ENCODE data around the gene SEMA7A. TPM values are rescaled to one million over a fixed set of nuclear protein-coding genes. Genes with fewer than 3 reads are reported as not detected.

Gene SEMA7A
- total and polyA plus RNA-seq, 9 of the 15 experiments (the other 6 are each of a cell fraction or from before 2014, with no cell fraction given), result 0.04 to 8.2 (median 5.4) TPM; not detected in 1

DNA sequence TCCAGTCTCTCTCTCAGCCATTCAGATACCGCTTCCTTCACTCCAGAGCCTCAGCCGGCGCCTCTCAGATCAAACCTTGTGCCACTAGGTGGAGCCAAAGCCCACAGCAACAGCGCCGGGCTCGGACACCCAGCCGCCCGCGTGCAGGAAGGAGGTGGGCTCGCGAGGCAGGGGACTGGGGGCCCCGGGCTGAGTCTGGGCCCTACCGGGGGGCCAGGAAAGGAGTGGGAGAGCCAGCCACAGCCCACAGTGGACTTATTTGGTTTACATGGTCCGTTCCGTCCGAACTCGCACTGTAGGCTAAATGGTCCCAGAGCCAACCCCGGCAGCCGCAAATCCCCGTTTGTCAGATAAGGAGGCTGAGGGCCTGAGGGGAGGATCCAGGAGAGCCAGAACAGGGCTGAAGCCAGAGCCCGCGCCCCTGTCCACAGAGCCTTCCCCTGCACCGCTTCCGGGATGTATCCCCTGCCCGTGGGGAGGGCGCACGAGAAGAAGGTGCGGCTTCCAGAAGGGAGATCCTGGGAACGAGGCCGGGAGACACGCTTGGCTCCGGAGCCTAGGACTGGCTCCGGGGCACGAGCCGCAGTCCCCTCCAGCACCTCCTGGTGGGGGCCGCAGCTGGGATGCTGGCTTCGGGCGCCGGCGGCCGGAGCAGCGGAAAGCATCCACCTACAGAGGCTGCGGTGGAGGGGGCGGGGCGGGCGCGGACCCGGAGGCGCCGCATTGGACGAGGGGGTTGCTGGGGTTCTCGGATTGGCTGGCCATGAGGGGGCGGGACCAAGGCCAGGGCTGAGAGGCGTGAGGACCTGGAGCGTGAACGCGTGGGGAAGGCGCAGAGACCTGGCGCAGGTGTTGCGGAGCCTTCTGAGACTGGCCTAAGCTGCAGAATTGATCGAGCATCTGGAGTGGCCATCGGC lies 59.8 kb downstream of the SEMA7A start:
- peak overlapping the region; percentile 82 for H3K4me2 ChIP-seq (ENCODE audit: insufficient read depth, low read length)
- under 1% methylated on average over 42 of the region's 62 CpGs for WGBS (ENCODE audit: insufficient coverage, low coverage, missing lambda C conversion rate)
- no TSS peak for BruUV-seq (replicated peaks)
- peak overlapping the region; percentile 97 for H2AFZ ChIP-seq (ENCODE audit: low read depth, low read length)
- no peaks in the 10 kb centered on the region for H3K79me2 ChIP-seq (ENCODE audit: control insufficient read depth, insufficient read depth, low read length)
- intact Hi-C loops (cut with micrococcal nuclease), result loop anchor here (2.0 to 10.0 kb wide), 4 partner anchors 117 to 581 kb away; partner anchors contain the start of genes CLK3 and RPP25
- H3K9ac ChIP-seq (ENCODE audit: insufficient read depth in 1 of 2, low read depth in 2 of 2, low read length in 2 of 2), result peak overlapping the region; percentile 31 to 86; a peak in 3 of 4 replicates
- ATAC-seq (peak; percentile 99), FAIRE-seq (peak; percentile 89), DNase-seq (ENCODE audit: extremely low read depth in 1 of 4, low spot score in 3 of 4) (peak; percentile 95 to 100 (median 100))
- no peaks in the 10 kb centered on the region for H3K9me3 ChIP-seq (replicated peaks; ENCODE audit: control insufficient read depth, insufficient read depth, low read depth, low read length)
- peaks cover 16 to 20% of the 10 kb centered on the region in 2 experiments for H3K4me1 ChIP-seq (replicated peaks in 1 of 2; ENCODE audit: control insufficient read depth in 2 of 2, insufficient read depth in 2 of 2, low read length in 2 of 2)
- no peaks in the 10 kb centered on the region for H3K9me1 ChIP-seq (ENCODE audit: control insufficient read depth, insufficient read depth, low read length)
- CTCF ChIA-PET (ENCODE audit: low intra/inter-chr PET ratio), result interaction anchor here (0.5 to 3.4 kb wide), 13 partner anchors 8 to 427 kb away, joined by 3 to 32 read pairs (median 5); no protein-coding TSS in a partner anchor
- in situ Hi-C loops (cut with MboI), result no loop called here
- POLR2A ChIA-PET, result interaction anchor here (1.0 to 1.2 kb wide), 2 partner anchors 11 to 258 kb away, joined by 3 to 4 read pairs; no protein-coding TSS in a partner anchor
- peak overlapping the region; percentile 41 for H3K4me3 ChIP-seq
- H4K20me1 ChIP-seq (replicated peaks; ENCODE audit: control insufficient read depth, insufficient read depth, low read length), result 0 out of 2 replicates have a peak, but pooled peaks cover 3% of the 10 kb centered on the region
- no peaks in the 10 kb centered on the region for H3K36me3 ChIP-seq (ENCODE audit: control insufficient read depth, insufficient read depth, low read length)
- H3K27me3 ChIP-seq (ENCODE audit: control insufficient read depth in 2 of 2, insufficient read depth in 2 of 2, low read length in 2 of 2), result peaks cover 9 to 10% of the 10 kb centered on the region in 2 experiments; a peak in 3 of 5 replicates
- peak overlapping the region; percentile 12; the same call in 1 of the 3 replicates for H3K27ac ChIP-seq (ENCODE audit: extremely low read depth, low read depth, low read length)
- no peak for TF ChIP-seq ZNF561 (CRISPR knock-in tag; conservative IDR thresholded peaks at IDR 0.05)
- no peak for TF ChIP-seq PTBP1 (IDR thresholded peaks at IDR 0.05; ENCODE audit: low read depth, low read length)
- TF ChIP-seq POLR2AphosphoS2 (IDR thresholded peaks at IDR 0.05; ENCODE audit: low read length), result no peak
- TF ChIP-seq SRSF7 (optimal IDR thresholded peaks at IDR 0.05; ENCODE audit: low read depth, low read length), result no peak
- peak; percentile 72 for TF ChIP-seq NFYB (IDR thresholded peaks at IDR 0.05; ENCODE audit: extremely low read depth, insufficient read length)
- TF ChIP-seq, protein P1, sequence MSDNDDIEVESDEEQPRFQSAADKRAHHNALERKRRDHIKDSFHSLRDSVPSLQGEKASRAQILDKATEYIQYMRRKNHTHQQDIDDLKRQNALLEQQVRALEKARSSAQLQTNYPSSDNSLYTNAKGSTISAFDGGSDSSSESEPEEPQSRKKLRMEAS (CRISPR knock-in tag; IDR thresholded peaks at IDR 0.05), result peak; percentile 61; the same call in 1 of the 2 replicates
- TF ChIP-seq RBFOX2 (IDR thresholded peaks at IDR 0.05; ENCODE audit: low read depth, low read length), result peak; percentile 55
- no peak for TF ChIP-seq MAFK (IDR thresholded peaks at IDR 0.05; ENCODE audit: low read length)
- TF ChIP-seq TOE1 (IDR thresholded peaks at IDR 0.05; ENCODE audit: borderline replicate concordance), result no peak
- TF ChIP-seq TOE1 (CRISPR knock-in tag; IDR thresholded peaks at IDR 0.05; ENCODE audit: borderline replicate concordance, low read depth), result no peak
- TF ChIP-seq SMC3 (conservative IDR thresholded peaks at IDR 0.05; ENCODE audit: insufficient read depth, low read depth, low read length), result peak; percentile 85
- TF ChIP-seq, protein P2, sequence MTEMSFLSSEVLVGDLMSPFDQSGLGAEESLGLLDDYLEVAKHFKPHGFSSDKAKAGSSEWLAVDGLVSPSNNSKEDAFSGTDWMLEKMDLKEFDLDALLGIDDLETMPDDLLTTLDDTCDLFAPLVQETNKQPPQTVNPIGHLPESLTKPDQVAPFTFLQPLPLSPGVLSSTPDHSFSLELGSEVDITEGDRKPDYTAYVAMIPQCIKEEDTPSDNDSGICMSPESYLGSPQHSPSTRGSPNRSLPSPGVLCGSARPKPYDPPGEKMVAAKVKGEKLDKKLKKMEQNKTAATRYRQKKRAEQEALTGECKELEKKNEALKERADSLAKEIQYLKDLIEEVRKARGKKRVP (CRISPR knock-in tag; IDR thresholded peaks at IDR 0.05), result peak; percentile 24; the same call in 1 of the 2 replicates
- peak; percentile 52 for TF ChIP-seq EGR1 (conservative IDR thresholded peaks at IDR 0.05)
- no peak for TF ChIP-seq SMARCC2 (IDR thresholded peaks at IDR 0.05; ENCODE audit: low read depth)
- TF ChIP-seq, protein P3, sequence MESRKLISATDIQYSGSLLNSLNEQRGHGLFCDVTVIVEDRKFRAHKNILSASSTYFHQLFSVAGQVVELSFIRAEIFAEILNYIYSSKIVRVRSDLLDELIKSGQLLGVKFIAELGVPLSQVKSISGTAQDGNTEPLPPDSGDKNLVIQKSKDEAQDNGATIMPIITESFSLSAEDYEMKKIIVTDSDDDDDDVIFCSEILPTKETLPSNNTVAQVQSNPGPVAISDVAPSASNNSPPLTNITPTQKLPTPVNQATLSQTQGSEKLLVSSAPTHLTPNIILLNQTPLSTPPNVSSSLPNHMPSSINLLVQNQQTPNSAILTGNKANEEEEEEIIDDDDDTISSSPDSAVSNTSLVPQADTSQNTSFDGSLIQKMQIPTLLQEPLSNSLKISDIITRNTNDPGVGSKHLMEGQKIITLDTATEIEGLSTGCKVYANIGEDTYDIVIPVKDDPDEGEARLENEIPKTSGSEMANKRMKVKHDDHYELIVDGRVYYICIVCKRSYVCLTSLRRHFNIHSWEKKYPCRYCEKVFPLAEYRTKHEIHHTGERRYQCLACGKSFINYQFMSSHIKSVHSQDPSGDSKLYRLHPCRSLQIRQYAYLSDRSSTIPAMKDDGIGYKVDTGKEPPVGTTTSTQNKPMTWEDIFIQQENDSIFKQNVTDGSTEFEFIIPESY (CRISPR knock-in tag; IDR thresholded peaks at IDR 0.05), result 0 out of 2 replicates have a peak, but pooled peaks have one; percentile 20
- TF ChIP-seq POU5F1 (IDR thresholded peaks at IDR 0.05; ENCODE audit: borderline replicate concordance, low read depth, low read length, partially characterized antibody), result no peak

All from K562 (cell line).